IPS DF 6.9 (cell line): ENCODE measurements around the gene LVRN.

ENCODE experiments used
- DNase-seq: peaks from one replicate; pipeline ENCODE4 v3.0.0-alpha.2; 2013; ENCODE audit warnings: low read depth, low spot score
- H3K27ac ChIP-seq: one replicate; pipeline ENCODE4 v1.5.1; 2013; ENCODE audit warnings: low read length, control low read depth
- H3K27me3 ChIP-seq: 2 replicates; pipeline ENCODE4 v1.6.1; 2013; ENCODE audit warnings: mild to moderate bottlenecking, low read length; ENCODE audit not compliant: control insufficient read depth, insufficient read depth
- H3K36me3 ChIP-seq: 2 replicates; pipeline ENCODE4 v1.6.1; 2013; ENCODE audit warnings: low read length; ENCODE audit not compliant: control insufficient read depth, insufficient read depth
- H3K4me1 ChIP-seq: 2 replicates; pipeline ENCODE4 v1.6.1; 2013; ENCODE audit warnings: low read length; ENCODE audit not compliant: control insufficient read depth, insufficient read depth
- H3K4me3 ChIP-seq: 2 replicates; pipeline ENCODE4 v1.5.1; 2013; ENCODE audit warnings: mild to moderate bottlenecking, low read length
- H3K9me3 ChIP-seq: 2 replicates; pipeline ENCODE4 v1.6.1; 2013; ENCODE audit warnings: low read length, inconsistent platforms; ENCODE audit not compliant: control insufficient read depth, insufficient read depth
- WGBS: extraction: QIAGEN DNeasy Blood & Tissue Kit; methylation state at CpG from one replicate; pipeline ENCODE4 v1.1.7; 2013; ENCODE audit warnings: mixed read lengths, missing lambda C conversion rate; ENCODE audit not compliant: insufficient read length, insufficient coverage; 5-methylcytosine and 5-hydroxymethylcytosine counted together

LVRN gene

DNA sequence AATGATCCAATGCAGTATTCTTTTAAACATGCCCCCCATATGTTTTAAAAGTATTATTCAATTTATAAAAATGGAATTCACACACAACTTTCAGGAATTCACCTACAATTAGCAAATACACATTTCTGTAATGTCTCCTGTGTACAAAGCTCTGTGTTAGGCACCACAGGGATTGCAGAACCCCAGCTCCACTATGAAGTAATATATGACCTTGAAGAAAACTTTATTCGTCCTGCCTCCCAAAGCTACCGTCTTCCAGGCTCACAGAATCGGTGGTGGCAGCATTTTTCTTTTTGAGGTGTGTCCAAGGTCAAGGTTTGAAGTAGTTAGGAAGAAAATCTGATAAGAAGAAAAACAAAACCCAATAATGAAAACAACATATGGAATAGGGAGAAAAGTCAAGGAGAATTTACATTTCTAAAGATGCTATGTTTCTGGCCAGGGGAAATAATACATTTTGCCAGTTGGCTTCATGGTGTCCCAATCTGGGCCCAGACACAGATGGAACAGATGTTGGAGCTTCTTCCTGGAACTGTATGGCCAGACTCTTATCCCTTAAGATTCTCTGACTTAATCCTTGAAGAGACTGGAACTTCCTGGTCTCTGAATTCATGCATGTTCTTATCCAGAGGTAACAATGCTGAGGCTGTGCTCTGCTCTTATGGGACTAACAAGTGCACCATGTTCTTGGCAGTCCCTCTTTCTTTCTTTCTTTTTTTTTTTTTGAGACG, 22.0 kb upstream of the LVRN start:
- Histone ChIP-seq H3K27me3 (no peaks in the 10 kb centered on the region), H3K36me3 (no peaks in the 10 kb centered on the region), H3K4me3 (no peak overlapping the region), H3K9me3 (no peaks in the 10 kb centered on the region), H3K27ac (no peak overlapping the region), H3K4me1 (no peaks in the 10 kb centered on the region)
- no CpG with 5 or more reads among the region's 4 CpGs for WGBS
- DNase-seq = no peak

DNA sequence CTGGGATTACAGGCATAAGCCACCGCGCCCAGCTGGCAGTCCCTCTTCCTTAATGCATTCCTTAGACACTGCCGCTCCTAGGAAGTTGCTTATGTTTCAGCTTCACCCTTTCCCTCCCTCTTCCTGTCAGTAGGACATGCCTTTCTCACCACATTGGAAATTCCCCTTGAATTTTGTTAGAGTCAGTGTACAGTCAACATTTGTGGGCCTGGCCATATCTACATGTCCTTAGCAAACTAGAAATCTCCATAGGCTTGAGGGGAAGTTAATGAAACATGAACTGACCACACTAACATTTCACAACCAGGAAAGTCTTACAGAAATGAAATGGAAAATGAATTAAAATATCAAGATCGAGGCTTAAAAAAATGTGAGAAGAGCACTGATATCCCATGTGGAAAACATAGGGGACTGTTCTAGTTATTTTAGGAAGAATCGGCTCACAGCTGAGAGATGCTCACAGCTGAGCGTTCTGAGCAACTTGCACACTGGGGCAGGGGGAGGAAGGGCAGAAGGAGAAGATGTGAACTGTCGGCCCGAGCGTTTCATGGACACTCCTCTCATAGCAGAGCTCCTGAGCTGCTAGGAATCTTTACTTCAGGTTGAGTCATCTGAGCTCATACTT, 21.1 kb upstream of the LVRN start:
- no peaks in the 10 kb centered on the region for H3K9me3 ChIP-seq
- no CpG with 5 or more reads among the region's 9 CpGs for WGBS
- DNase-seq = no peak
- H3K4me3 ChIP-seq = no peak overlapping the region
- no peaks in the 10 kb centered on the region for H3K36me3 ChIP-seq
- no peaks in the 10 kb centered on the region for H3K27me3 ChIP-seq
- no peak overlapping the region for H3K27ac ChIP-seq
- H3K4me1 ChIP-seq = no peaks in the 10 kb centered on the region

DNA sequence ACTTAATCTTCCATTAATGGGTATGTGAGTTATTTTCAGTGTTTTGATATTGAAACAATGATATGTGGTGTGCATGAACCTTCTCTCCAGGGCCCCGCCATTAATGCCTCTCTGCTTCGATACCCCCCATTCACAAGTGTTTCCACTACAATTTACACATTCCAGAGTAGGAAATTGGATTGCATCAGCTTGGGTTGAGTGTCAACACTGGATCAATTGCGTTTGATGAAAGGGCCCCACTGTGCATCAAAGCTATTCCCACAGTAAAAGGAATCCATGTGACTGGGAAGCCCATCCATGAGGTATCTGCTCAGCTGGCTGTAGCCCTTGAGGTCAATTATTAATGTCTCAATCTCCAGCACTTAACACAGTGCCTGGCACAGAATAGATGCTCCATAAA, 17.8 kb upstream of the LVRN start:
- Histone ChIP-seq H3K36me3 (no peaks in the 10 kb centered on the region), H3K4me1 (no peaks in the 10 kb centered on the region), H3K4me3 (no peak overlapping the region), H3K27me3 (no peaks in the 10 kb centered on the region), H3K27ac (no peak overlapping the region), H3K9me3 (no peaks in the 10 kb centered on the region)
- DNase-seq = no peak
- no CpG with 5 or more reads among the region's 3 CpGs for WGBS

DNA sequence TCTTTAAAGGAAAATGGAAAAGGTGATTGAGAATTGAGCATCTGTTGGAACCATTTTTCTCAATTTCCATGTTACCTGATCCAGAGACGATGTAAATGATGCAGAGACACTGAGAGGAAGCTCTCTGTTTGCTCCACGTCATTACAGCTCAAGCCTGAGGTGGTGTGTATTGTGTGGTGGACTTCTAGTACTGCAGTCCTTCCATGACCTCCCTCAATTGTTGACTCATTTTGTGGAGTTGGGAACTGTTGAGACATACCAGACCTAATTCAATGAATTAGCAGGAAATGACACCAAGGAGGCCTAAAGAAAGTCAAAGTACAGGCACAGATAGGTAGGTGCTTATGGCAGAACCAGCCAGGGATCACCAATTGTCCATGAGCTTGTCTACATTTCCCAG, 15.6 kb upstream of the LVRN start:
- H3K4me1 ChIP-seq = no peaks in the 10 kb centered on the region
- H3K9me3 ChIP-seq = no peaks in the 10 kb centered on the region
- no peaks in the 10 kb centered on the region for H3K27me3 ChIP-seq
- no peak overlapping the region for H3K27ac ChIP-seq
- no CpG with 5 or more reads among the region's 2 CpGs for WGBS
- DNase-seq = no peak
- H3K36me3 ChIP-seq = no peaks in the 10 kb centered on the region
- no peak overlapping the region for H3K4me3 ChIP-seq

DNA sequence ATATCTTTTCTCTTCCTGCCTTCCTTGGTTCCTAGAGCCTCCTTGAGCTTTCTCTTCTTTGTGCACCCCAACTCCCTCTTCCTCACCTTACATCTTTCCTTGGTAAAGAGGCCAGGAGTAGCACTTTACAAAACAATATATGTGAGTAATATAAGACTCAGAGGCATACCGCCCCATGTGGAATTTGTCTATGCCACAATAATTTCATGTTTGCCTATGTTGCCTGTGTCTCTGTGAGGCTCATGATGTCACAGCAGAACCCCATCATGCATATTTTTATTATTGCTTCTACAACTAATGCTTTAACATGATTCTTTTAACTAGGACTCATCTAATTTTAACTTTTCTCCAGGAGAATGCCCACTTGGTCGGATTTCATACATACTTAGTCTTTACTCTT, 15.0 kb upstream of the LVRN start:
- no peak overlapping the region for H3K4me3 ChIP-seq

DNA sequence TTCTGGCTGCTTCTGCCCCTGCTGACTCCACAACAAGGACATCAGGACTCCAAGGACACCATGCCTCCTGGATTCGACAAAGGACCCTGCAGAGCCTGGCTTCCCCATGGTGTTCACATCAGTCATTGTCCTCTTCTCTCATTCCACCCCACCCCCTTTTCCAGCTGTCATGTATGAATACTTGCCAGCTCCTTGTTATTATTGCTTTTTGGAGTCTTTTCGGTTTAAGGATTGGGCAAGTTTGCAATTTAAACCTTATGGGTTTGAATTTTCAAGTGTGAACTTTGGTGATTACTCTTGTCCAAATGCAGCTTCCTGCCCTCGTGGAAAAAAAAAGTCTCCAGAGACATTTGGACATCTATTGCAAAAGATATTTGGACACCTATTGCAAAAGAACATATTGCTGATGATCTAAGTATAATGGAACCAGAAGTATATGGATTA, 14.2 kb upstream of the LVRN start:
- H3K36me3 ChIP-seq = no peaks in the 10 kb centered on the region
- H3K27me3 ChIP-seq = no peaks in the 10 kb centered on the region
- no CpG with 5 or more reads among the region's 3 CpGs for WGBS
- DNase-seq = no peak
- no peak overlapping the region for H3K27ac ChIP-seq
- H3K4me3 ChIP-seq = no peak overlapping the region
- H3K9me3 ChIP-seq = no peaks in the 10 kb centered on the region
- no peaks in the 10 kb centered on the region for H3K4me1 ChIP-seq

More for the DNA sequence above, 15.0 kb upstream of the LVRN start:
- Histone ChIP-seq H3K27ac (no peak overlapping the region), H3K27me3 (no peaks in the 10 kb centered on the region), H3K36me3 (no peaks in the 10 kb centered on the region), H3K9me3 (no peaks in the 10 kb centered on the region), H3K4me1 (no peaks in the 10 kb centered on the region)
- no CpG with 5 or more reads among the region's 2 CpGs for WGBS
- DNase-seq = no peak

DNA sequence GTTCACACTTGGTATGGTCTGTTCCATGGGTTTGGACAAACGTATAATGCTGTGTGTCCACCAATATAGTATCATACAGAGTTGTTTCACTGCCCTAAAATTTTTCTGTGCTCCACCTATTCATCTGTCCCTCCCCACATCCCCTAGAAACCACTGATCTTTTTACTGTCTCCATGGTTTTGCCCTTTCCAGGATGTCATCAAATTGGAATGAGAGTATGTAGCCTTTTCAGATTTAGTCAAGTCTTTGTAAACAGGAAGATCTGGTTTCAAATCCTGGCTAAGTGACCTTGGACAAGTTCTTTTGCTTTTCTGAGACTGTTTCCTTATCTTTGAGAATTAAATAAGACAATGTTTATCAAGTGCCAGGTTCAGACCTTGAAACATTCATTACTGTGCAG, 13.2 kb upstream of the LVRN start:
- Histone ChIP-seq H3K9me3 (no peaks in the 10 kb centered on the region), H3K27me3 (no peaks in the 10 kb centered on the region), H3K4me3 (no peak overlapping the region), H3K27ac (no peak overlapping the region), H3K36me3 (no peaks in the 10 kb centered on the region), H3K4me1 (peaks cover 1% of the 10 kb centered on the region; the same call in 1 of the 2 replicates)
- DNase-seq = no peak
- WGBS = no CpG with 5 or more reads among the region's 1 CpG

DNA sequence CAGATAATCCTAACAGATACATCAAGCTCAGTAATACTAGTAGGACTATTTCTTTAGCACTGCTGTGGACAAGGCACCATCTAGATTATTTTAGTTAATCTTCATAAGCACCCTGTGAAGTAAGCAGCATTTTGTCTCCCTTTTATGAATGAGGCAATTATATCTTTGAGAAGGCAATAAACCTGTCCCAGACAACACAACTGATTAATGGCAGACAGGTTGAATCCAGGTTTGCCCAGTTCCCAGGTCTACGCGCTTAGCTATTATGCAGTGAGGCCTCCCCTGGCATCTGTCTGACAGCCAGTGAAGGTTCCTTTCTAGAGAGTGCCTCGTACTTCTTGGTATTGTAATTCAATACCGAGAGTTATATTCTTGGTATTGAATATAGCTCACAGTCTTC, 9.7 kb upstream of the LVRN start:
- Histone ChIP-seq H3K27ac (no peak overlapping the region), H3K4me1 (peaks cover 2% of the 10 kb centered on the region; the same call in 1 of the 2 replicates), H3K4me3 (no peak overlapping the region), H3K27me3 (no peaks in the 10 kb centered on the region), H3K9me3 (no peaks in the 10 kb centered on the region), H3K36me3 (no peaks in the 10 kb centered on the region)
- no peak for DNase-seq
- no CpG with 5 or more reads among the region's 4 CpGs for WGBS

DNA sequence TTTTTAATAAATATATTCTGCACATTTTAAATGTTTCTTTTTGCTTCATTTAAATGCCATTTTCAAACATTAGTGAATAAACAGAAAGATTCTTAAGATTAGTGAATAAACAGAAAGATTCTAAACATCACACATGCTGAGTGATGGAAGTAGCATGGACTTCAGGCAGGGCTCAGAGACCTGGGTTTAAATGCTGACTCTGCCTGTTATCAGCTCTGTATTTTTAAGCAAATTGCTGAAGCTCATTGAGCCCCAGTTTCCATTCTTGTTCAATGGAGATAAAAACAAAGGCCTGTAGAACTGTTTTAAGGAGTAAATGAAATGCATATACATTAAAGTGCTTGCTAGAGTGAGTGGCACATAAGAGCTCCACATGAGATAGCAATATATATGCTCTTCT, 8.1 kb upstream of the LVRN start:
- DNase-seq = no peak
- no peak overlapping the region for H3K27ac ChIP-seq
- no peaks in the 10 kb centered on the region for H3K27me3 ChIP-seq

DNA sequence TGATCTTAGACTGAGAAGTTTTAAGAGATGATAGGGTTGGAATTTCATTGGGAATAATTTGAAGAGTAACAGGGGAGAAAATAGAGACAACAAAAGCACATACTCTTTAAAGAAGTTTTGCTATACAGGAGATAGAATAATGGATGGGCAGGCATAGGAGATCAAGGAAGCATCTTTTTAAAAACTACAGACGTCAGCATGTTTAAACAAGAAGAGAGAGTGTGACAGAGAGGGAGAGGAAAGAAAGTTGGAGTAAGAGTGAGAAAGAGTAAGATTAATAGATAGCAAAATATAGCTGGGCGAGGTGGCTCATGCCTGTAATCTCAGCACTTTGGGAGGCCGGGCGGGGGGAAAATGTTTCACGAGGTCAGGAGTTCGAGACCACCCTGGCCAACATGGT, 5.3 kb upstream of the LVRN start:
- Histone ChIP-seq H3K27me3 (peaks cover 15% of the 10 kb centered on the region), H3K4me1 (peaks cover 4% of the 10 kb centered on the region; the same call in 1 of the 2 replicates), H3K9me3 (no peaks in the 10 kb centered on the region), H3K4me3 (no peak overlapping the region), H3K36me3 (no peaks in the 10 kb centered on the region), H3K27ac (no peak overlapping the region)
- WGBS = no CpG with 5 or more reads among the region's 6 CpGs
- no peak for DNase-seq

More for the DNA sequence above, 8.1 kb upstream of the LVRN start:
- Histone ChIP-seq H3K4me1 (peaks cover 2% of the 10 kb centered on the region; the same call in 1 of the 2 replicates), H3K9me3 (no peaks in the 10 kb centered on the region), H3K4me3 (no peak overlapping the region), H3K36me3 (no peaks in the 10 kb centered on the region)
